WERI-Rb-1 (cell line): ENCODE data around the gene PGLYRP2.
A peak's percentile ranks its signal among the peaks of the same experiment; 100 is the strongest.

Source experiments
- DNase-seq: peaks from one replicate; pipeline ENCODE4 v3.0.0-alpha.2; 2020
- H3K27ac ChIP-seq: fragments of 250-450 bp; sonication (Bioruptor Pico); 2 replicates; pipeline ENCODE4 v1.5.1; 2020; ENCODE audit warnings: mild to moderate bottlenecking, moderate library complexity
- H3K27me3 ChIP-seq: fragments of 250-450 bp; sonication (Bioruptor Pico); 2 replicates; pipeline ENCODE4 v1.5.1; 2021; ENCODE audit warnings: mild to moderate bottlenecking, low read depth, moderate library complexity; ENCODE audit not compliant: insufficient read depth, severe bottlenecking
- H3K36me3 ChIP-seq: fragments of 250-450 bp; sonication (Bioruptor Pico); 2 replicates; pipeline ENCODE4 v1.5.1; 2020; ENCODE audit warnings: mild to moderate bottlenecking, moderate library complexity
- H3K4me3 ChIP-seq: 2 replicates; pipeline ENCODE4 v1.5.1; 2011; ENCODE audit warnings: low read depth, mild to moderate bottlenecking, control low read depth, low read length
- H3K9me3 ChIP-seq: fragments of 250-450 bp; sonication (Bioruptor Pico); 2 replicates; pipeline ENCODE4 v1.5.1; 2021; ENCODE audit warnings: mild to moderate bottlenecking, moderate library complexity; ENCODE audit not compliant: severe bottlenecking
- TF ChIP-seq, protein P1 (sequence below): IDR thresholded peaks from 2 replicates; pipeline ENCODE4 v1.5.1; 2011; ENCODE audit warnings: low read depth, mild to moderate bottlenecking, control low read depth, inconsistent platforms, low read length

Gene PGLYRP2

DNA sequence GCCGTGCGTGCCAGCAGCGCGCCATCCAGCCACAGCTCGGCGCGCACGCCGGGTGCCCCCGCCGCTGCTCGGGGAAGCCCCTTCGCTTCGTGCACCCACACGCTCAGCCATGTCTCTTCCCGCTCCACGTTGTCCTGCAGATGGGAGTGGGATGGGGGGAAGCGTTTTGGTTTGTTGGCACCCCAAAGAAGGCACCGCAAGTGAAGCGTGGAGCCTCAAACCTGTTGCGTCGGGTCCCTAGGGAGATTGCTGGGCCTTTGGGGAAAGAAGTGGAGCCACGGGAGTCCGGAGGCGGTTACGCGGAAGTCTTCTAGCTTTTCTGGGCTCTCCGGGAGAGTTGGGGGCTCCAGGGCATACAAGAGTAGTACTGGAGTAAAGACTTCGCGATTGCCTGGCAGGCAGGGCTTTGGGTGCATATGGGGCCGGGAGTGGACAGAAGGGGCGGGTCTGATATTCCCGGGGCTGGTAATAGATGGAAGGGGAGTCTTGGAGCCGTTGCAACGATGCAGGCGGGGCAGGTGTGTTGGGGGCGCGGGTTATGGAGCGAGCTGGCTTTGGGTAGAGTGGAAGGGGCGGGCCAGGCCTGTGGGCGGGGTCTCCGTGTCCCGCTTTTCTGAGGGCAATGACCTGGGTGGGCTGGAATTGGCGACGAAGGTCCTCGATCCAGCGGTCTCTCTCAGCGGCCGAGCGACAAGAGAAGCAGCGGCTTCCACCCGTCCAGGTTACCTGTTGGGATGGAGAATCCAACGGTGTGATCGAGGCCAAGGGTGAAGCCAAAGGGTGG is 21.4 kb downstream of the PGLYRP2 start:
- no peak for DNase-seq
- Histone ChIP-seq H3K27ac (no peak overlapping the region), H3K27me3 (peaks cover 56% of the 10 kb centered on the region), H3K36me3 (no peaks in the 10 kb centered on the region), H3K9me3 (no peaks in the 10 kb centered on the region), H3K4me3 (no peak overlapping the region)
- TF ChIP-seq, protein P1, sequence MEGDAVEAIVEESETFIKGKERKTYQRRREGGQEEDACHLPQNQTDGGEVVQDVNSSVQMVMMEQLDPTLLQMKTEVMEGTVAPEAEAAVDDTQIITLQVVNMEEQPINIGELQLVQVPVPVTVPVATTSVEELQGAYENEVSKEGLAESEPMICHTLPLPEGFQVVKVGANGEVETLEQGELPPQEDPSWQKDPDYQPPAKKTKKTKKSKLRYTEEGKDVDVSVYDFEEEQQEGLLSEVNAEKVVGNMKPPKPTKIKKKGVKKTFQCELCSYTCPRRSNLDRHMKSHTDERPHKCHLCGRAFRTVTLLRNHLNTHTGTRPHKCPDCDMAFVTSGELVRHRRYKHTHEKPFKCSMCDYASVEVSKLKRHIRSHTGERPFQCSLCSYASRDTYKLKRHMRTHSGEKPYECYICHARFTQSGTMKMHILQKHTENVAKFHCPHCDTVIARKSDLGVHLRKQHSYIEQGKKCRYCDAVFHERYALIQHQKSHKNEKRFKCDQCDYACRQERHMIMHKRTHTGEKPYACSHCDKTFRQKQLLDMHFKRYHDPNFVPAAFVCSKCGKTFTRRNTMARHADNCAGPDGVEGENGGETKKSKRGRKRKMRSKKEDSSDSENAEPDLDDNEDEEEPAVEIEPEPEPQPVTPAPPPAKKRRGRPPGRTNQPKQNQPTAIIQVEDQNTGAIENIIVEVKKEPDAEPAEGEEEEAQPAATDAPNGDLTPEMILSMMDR, result no peak

GRCh38 chr19:15456871-15457700 is 22.2 kb downstream of the PGLYRP2 start:
- Histone ChIP-seq H3K27ac (no peak overlapping the region), H3K4me3 (peak overlapping the region; percentile 13; the same call in 1 of the 2 replicates), H3K9me3 (no peaks in the 10 kb centered on the region), H3K36me3 (no peaks in the 10 kb centered on the region), H3K27me3 (peaks cover 56% of the 10 kb centered on the region)
- DNase-seq, result peak; percentile 49
- TF ChIP-seq, protein P1, result no peak

DNA sequence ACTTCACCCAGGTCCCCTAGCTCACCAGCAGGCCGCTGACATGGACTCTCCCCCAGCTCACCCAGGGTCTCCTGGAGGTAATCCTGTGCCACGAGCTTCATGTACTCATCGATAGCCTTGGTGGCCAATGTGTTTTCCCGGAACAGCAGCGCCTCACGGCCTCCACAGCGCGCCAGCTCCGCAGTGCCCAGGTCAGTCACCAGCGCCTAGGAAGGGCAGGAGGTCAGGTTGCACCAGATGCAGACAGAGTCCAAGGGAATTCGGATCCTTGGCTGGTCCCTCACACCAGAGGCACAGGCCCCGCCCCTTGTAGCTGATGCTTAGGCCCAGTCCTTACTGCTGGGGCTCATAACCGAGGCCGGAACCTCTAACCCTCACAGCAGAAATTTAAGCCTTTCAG is 22.9 kb downstream of the PGLYRP2 start:
- Histone ChIP-seq H3K9me3 (no peaks in the 10 kb centered on the region), H3K4me3 (no peak overlapping the region), H3K36me3 (no peaks in the 10 kb centered on the region), H3K27me3 (peaks cover 54% of the 10 kb centered on the region), H3K27ac (no peak overlapping the region)
- DNase-seq, result no peak
- TF ChIP-seq, protein P1, result no peak

- no peak for DNase-seq
- H3K27ac ChIP-seq, result no peak overlapping the region
- H3K27me3 ChIP-seq, result peaks cover 50% of the 10 kb centered on the region
- no peak overlapping the region for H3K4me3 ChIP-seq
- no peaks in the 10 kb centered on the region for H3K9me3 ChIP-seq
- H3K36me3 ChIP-seq, result no peaks in the 10 kb centered on the region
- TF ChIP-seq, protein P1, result no peak
Measured at GRCh38 chr19:15455996-15456395, 23.3 kb downstream of the PGLYRP2 start.

DNA sequence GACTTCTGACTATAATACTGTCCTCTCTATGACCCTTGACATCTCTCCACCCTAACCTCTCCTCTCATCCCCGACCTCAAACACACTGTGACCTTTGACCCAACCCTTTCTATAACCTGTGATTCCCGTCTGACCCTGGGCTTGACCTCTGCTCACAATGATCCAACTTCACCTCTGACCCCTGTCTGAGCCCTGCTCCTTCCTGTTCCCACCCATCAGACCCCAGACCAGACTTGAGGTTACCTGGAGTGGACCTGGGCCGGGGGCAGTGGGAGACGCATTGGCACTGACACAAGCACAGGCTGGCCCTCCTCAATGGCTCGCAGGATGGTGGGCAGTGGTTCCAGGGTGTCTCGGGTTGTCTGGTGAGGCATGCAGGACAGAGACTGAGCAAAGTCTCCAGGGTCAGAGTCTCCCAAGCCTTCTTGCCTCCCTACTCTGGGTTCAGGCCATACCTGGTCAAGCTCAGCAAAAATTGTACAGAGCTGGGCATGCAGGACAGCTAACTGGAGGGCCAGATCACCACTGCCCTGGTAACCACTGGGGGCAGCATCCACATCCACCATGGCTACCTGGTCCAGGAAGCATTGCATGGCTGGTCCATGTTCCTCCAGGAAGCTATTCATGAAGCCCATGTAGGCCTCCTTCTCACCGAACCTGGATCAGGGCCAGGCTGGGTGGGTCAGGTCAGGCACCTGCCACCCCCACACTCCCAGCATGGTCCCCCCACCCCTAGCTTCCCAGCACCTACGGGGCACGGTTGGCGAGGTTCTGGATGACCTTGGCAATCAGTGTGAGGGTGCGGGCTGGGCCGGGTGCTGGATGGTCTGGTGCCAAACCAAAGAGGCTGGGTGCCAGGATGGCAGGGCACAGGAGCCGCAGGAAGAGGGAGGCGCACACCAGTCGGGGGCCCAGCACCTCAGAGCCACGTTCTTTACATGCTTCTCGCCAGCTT is 25.1 kb downstream of the PGLYRP2 start:
- no peak overlapping the region for H3K27ac ChIP-seq
- TF ChIP-seq, protein P1, result peak; percentile 57
- no peak for DNase-seq
- no peak overlapping the region for H3K4me3 ChIP-seq
- H3K27me3 ChIP-seq, result peaks cover 35% of the 10 kb centered on the region
- H3K36me3 ChIP-seq, result no peaks in the 10 kb centered on the region
- no peaks in the 10 kb centered on the region for H3K9me3 ChIP-seq
